Measurements from ENCODE around the gene KPNA1.
"Not testable (repeated sequence)": the region's sequence is repeated elsewhere in the genome, so short reads cannot be mapped to it uniquely, and the experiment has no call there.

KPNA1 gene

GRCh38 chr3:122502941-122503340 is 11.8 kb downstream of the KPNA1 start:
- Histone ChIP-seq H3K4me1 (peaks cover 0 to 19% (median 2%) of the 10 kb centered on the region in 4 donors), H3K27ac (no peak overlapping the region), H3K27me3 (no peaks in the 10 kb centered on the region), H3K4me3 (no peak overlapping the region), H3K36me3 (no peaks in the 10 kb centered on the region), H3K9me3 (no peaks in the 10 kb centered on the region)
- TF ChIP-seq CTCF (IDR thresholded peaks at IDR 0.05), result no peak
- DNase-seq, result no peak
- intact Hi-C loops (cut with DNase I; ENCODE audit: low total_unique reads), result no loop called here

- TF ChIP-seq CTCF (IDR thresholded peaks at IDR 0.05), result no peak
- no peaks in the 10 kb centered on the region for H3K36me3 ChIP-seq
- no peak for DNase-seq
- no peaks in the 10 kb centered on the region for H3K9me3 ChIP-seq
- H3K27me3 ChIP-seq, result no peaks in the 10 kb centered on the region
- H3K4me3 ChIP-seq, result no peak overlapping the region
- H3K4me1 ChIP-seq, result peaks cover 0 to 19% (median 3%) of the 10 kb centered on the region in 4 donors
- intact Hi-C loops (cut with DNase I; ENCODE audit: low total_unique reads), result no loop called here
- no peak overlapping the region for H3K27ac ChIP-seq
Observed at GRCh38 chr3:122502139-122502538, 12.6 kb downstream of the KPNA1 start.

GRCh38 chr3:122500964-122501363 is 13.8 kb downstream of the KPNA1 start:
- H3K4me3 ChIP-seq; H3K9me3 ChIP-seq; DNase-seq; H3K27ac ChIP-seq; H3K36me3 ChIP-seq; H3K27me3 ChIP-seq; intact Hi-C loops (cut with DNase I; ENCODE audit: low total_unique reads): not testable (repeated sequence)
- peaks cover 0 to 23% (median 3%) of the 10 kb centered on the region in 4 donors for H3K4me1 ChIP-seq

- Histone ChIP-seq H3K27me3 (no peaks in the 10 kb centered on the region), H3K27ac (no peak overlapping the region), H3K4me1 (peaks cover 0 to 17% (median 3%) of the 10 kb centered on the region in 4 donors), H3K4me3 (no peak overlapping the region), H3K36me3 (peaks cover 10 to 23% (median 17%) of the 10 kb centered on the region in 3 donors), H3K9me3 (no peaks in the 10 kb centered on the region)
- intact Hi-C loops (cut with DNase I; ENCODE audit: low total_unique reads), result no loop called here
- TF ChIP-seq CTCF (IDR thresholded peaks at IDR 0.05), result no peak
- no peak for DNase-seq
Observed at GRCh38 chr3:122498152-122498551, 16.6 kb downstream of the KPNA1 start.

- no peak overlapping the region for H3K4me3 ChIP-seq
- no peak for TF ChIP-seq CTCF (IDR thresholded peaks at IDR 0.05)
- intact Hi-C loops (cut with DNase I; ENCODE audit: low total_unique reads), result no loop called here
- H3K9me3 ChIP-seq, result no peaks in the 10 kb centered on the region
- peaks cover 10 to 25% (median 18%) of the 10 kb centered on the region in 3 donors for H3K36me3 ChIP-seq
- no peaks in the 10 kb centered on the region for H3K27me3 ChIP-seq
- peaks cover 0 to 11% (median 3%) of the 10 kb centered on the region in 4 donors for H3K4me1 ChIP-seq
- H3K27ac ChIP-seq, result no peak overlapping the region
- DNase-seq, result no peak
Observed at GRCh38 chr3:122497425-122497824, 17.3 kb downstream of the KPNA1 start.

GRCh38 chr3:122496508-122496907 is 18.2 kb downstream of the KPNA1 start:
- no peak for DNase-seq

More at GRCh38 chr3:122496508-122496907, 18.2 kb downstream of the KPNA1 start:
- no peak overlapping the region for H3K27ac ChIP-seq
- intact Hi-C loops (cut with DNase I; ENCODE audit: low total_unique reads), result no loop called here
- TF ChIP-seq CTCF (IDR thresholded peaks at IDR 0.05), result no peak
- peaks cover 0 to 5% (median 2%) of the 10 kb centered on the region in 4 donors for H3K4me1 ChIP-seq
- H3K36me3 ChIP-seq, result peaks cover 10 to 25% (median 18%) of the 10 kb centered on the region in 3 donors
- no peaks in the 10 kb centered on the region for H3K27me3 ChIP-seq
- no peaks in the 10 kb centered on the region for H3K9me3 ChIP-seq
- H3K4me3 ChIP-seq, result no peak overlapping the region
